H1 (cell line): ENCODE data around the gene ZSCAN20. TPM values are rescaled to one million over a fixed set of nuclear protein-coding genes. Genes with fewer than 3 reads are reported as not detected.

Experiments
- EP300 ChIP-seq, 2 experiments: IDR thresholded peaks; 1 replicate in 1 of 2; 2 replicates in 1 of 2; pipeline ENCODE4 v1.6.1; 2011 to 2012; ENCODE audit warnings: low read depth in 2 of 2, low read length in 2 of 2, mild to moderate bottlenecking in 2 of 2, borderline replicate concordance in 1 of 2, inconsistent platforms in 1 of 2, moderate library complexity in 1 of 2
- HDAC6 ChIP-seq: IDR thresholded peaks from one replicate; pipeline ENCODE4 v1.7.1; 2012; ENCODE audit warnings: low read depth, mild to moderate bottlenecking, inconsistent platforms, low read length, moderate library complexity
- polyA plus RNA-seq, 7 experiments: library from polyadenylated mRNA; depleted of rRNA in 3 of 7; stranded (reverse) in 5 of 7; unstranded in 2 of 7; fragments of >200 nt in 5 of 7; fragments of 200-250 nt in 2 of 7; gene quantifications; 1 replicate in 5 of 7; 2 replicates in 1 of 7; 4 replicates in 1 of 7; pipeline versions ENCODE4 v1.2.1 to v1.2.3, GENCODE V29; 2011 to 2013; ENCODE audit warnings: missing spikeins in 2 of 7, mixed read lengths in 2 of 7
- total RNA-seq: library from RNA; stranded (reverse); fragmentation: NEBNext Ultra II Directional; extraction: Animal tissue kit (Norgen Biotek cat#: 25700); gene quantifications from 2 replicates; pipeline ENCODE4 v1.2.1, GENCODE V29; 2021

Gene ZSCAN20
- total and polyA plus RNA-seq, 2 of the 8 experiments (the other 6 are each of a cell fraction or from before 2014, with no cell fraction given): 0.70 to 3.4 TPM

DNA sequence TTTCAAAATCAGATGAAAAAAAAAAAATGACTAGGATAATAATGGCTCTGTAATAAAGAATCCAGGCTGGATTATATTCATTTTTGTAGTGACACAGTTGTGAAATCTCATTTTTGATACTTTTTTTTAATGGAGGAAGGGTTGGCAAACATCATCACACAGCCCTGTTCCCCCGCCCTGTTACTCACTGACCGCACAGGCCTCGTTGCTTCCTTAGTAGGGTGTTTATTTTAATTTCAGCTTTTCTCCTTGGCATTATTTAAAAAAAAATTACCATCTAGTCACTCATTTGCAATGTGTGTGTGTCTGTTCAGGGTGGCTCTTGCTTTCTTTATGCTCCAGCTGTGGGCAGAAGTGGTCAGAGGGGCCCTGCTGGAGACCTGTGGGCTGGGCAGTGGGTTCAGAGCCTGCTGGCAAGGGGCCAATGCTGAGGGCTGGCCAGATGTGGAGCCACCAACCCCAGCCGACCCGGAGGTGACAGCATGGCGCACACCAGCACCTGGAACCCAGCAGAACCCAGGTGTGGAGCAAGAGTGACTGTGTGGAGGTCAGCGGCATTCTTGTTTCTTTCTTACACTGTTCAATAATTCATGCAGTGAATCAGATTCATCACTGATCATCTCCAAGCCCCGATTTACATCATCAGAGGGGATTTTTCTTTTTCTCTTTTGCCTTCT lies 44.6 kb downstream of the ZSCAN20 start (continued):
- no peak for TF ChIP-seq HDAC6
- TF ChIP-seq EP300 (IDR thresholded peaks at IDR 0.05; ENCODE audit: borderline replicate concordance in 1 of 2, low read depth in 2 of 2, low read length in 2 of 2): no peak
